HepG2 (cell line): ENCODE data around the gene CDX2. TPM values are rescaled to one million over a fixed set of nuclear protein-coding genes. Genes with fewer than 3 reads are reported as not detected.

Experiments
- ARNT ChIP-seq: fragments of 450-650 bp; IDR thresholded peaks from 2 replicates; pipeline ENCODE4 v1.6.1; 2017
- CREB1 ChIP-seq, 2 experiments: fragments of 450-650 bp in 1 of 2; IDR thresholded peaks; 2 replicates each; pipeline ENCODE4 v1.6.1; 2016 to 2017; ENCODE audit warnings: control low read depth in 1 of 2, mild to moderate bottlenecking in 1 of 2, missing compliant biosample characterization in 1 of 2, missing genetic modification characterization in 1 of 2
- FUBP1 ChIP-seq: sonication (generic); formaldehyde crosslinking; IDR thresholded peaks from 2 replicates; pipeline ENCODE4 v1.5.1; 2020; ENCODE audit warnings: missing genetic modification reagents, mild to moderate bottlenecking, borderline replicate concordance
- MTA1 ChIP-seq: sonication (generic); formaldehyde crosslinking; IDR thresholded peaks from 2 replicates; pipeline ENCODE4 v1.4.0; 2020; ENCODE audit warnings: missing genetic modification reagents, mild to moderate bottlenecking, borderline replicate concordance
- PLSCR1 ChIP-seq: sonication (generic); formaldehyde crosslinking; IDR thresholded peaks from 2 replicates; pipeline ENCODE4 v1.5.0; 2020; ENCODE audit warnings: missing genetic modification reagents, mild to moderate bottlenecking, borderline replicate concordance
- SMAD3 ChIP-seq: sonication (generic); formaldehyde crosslinking; IDR thresholded peaks from 2 replicates; pipeline ENCODE4 v1.4.0; 2020; ENCODE audit warnings: missing genetic modification reagents
- STAT6 ChIP-seq: sonication (generic); formaldehyde crosslinking; IDR thresholded peaks from 2 replicates; pipeline ENCODE4 v1.4.0; 2020; ENCODE audit warnings: missing genetic modification reagents, mild to moderate bottlenecking, borderline replicate concordance
- XRCC5 ChIP-seq: fragments of 200-400 bp; formaldehyde crosslinking; optimal IDR thresholded peaks from 2 replicates; pipeline ENCODE3; 2017; ENCODE audit warnings: mild to moderate bottlenecking, low read length
- ZBTB3 ChIP-seq: sonication (generic); formaldehyde crosslinking; IDR thresholded peaks from 2 replicates; pipeline ENCODE4 v1.4.0; 2020; ENCODE audit warnings: low read depth, mild to moderate bottlenecking, moderate library complexity, missing genetic modification reagents, borderline replicate concordance
- ZBTB49 ChIP-seq: sonication (generic); formaldehyde crosslinking; IDR thresholded peaks from 2 replicates; pipeline ENCODE4 v1.4.0; 2020; ENCODE audit warnings: missing genetic modification reagents, borderline replicate concordance
- ZNF280D ChIP-seq: sonication (generic); formaldehyde crosslinking; IDR thresholded peaks from 2 replicates; pipeline ENCODE4 v1.5.1; 2020; ENCODE audit warnings: mild to moderate bottlenecking, missing genetic modification reagents
- ZNF329 ChIP-seq: sonication (generic); formaldehyde crosslinking; IDR thresholded peaks from 2 replicates; pipeline ENCODE4 v1.9.0; 2021; ENCODE audit warnings: low read depth, mild to moderate bottlenecking, missing genetic modification reagents
- ZNF710 ChIP-seq: sonication (generic); formaldehyde crosslinking; IDR thresholded peaks from 2 replicates; pipeline ENCODE4 v1.5.0; 2020; ENCODE audit warnings: mild to moderate bottlenecking, missing genetic modification reagents, borderline replicate concordance
- ZNF746 ChIP-seq: sonication (generic); formaldehyde crosslinking; IDR thresholded peaks from 2 replicates; pipeline ENCODE4 v1.8.0; 2022; ENCODE audit warnings: mild to moderate bottlenecking, missing genetic modification reagents
- polyA plus RNA-seq, 8 experiments: library from polyadenylated mRNA; depleted of rRNA in 3 of 8; stranded (reverse) in 7 of 8; unstranded in 1 of 8; fragments of >200 nt; fragmentation: Illumina TruSeq in 4 of 8; extraction: Trizol in 4 of 8; gene quantifications; 2 replicates each; pipeline versions ENCODE4 v1.2.1 to v1.2.3, GENCODE V29; 2011 to 2016; ENCODE audit warnings: low read depth in 4 of 8, missing spikeins in 1 of 8, mixed read lengths in 1 of 8; ENCODE audit not compliant: insufficient read depth in 1 of 8
- total RNA-seq, 5 experiments: library from RNA; depleted of rRNA; stranded (reverse); fragments of >200 nt; fragmentation: Illumina TruSeq; extraction: Trizol; gene quantifications; 2 replicates each; pipeline ENCODE4 v1.2.3, GENCODE V29; 2016; ENCODE audit warnings: low read depth in 1 of 5

CDX2 gene
- total and polyA plus RNA-seq, 2 of the 13 experiments (the other 11 are each of a cell fraction or from before 2014, with no cell fraction given): 0.04 TPM; not detected in 1

- TF ChIP-seq ZNF710 (CRISPR knock-in tag): 0 out of 2 replicates have a peak, but pooled peaks have one; percentile 11
- TF ChIP-seq ZBTB49 (CRISPR knock-in tag): no peak
- no peak for TF ChIP-seq FUBP1 (CRISPR knock-in tag)
- no peak for TF ChIP-seq SMAD3 (CRISPR knock-in tag)
- 0 out of 2 replicates have a peak, but pooled peaks have one; percentile 23 for TF ChIP-seq MTA1 (CRISPR knock-in tag)
- TF ChIP-seq ARNT: no peak
- TF ChIP-seq ZNF746 (CRISPR knock-in tag): 0 out of 2 replicates have a peak, but pooled peaks have one; percentile 28
- TF ChIP-seq ZBTB3: no peak
- TF ChIP-seq STAT6: no peak
- TF ChIP-seq CREB1 (IDR thresholded peaks at IDR 0.05): no peak
- TF ChIP-seq CREB1 (CRISPR knock-in tag; IDR thresholded peaks at IDR 0.05): no peak
- TF ChIP-seq XRCC5: peak; percentile 40
- no peak for TF ChIP-seq ZNF280D (CRISPR knock-in tag)
- no peak for TF ChIP-seq PLSCR1 (CRISPR knock-in tag)
- TF ChIP-seq ZNF329 (CRISPR knock-in tag): no peak
Observed at GRCh38 chr13:27953676-27954405, 15.3 kb downstream of the CDX2 start (continued).
